Measurements from ENCODE around the gene CTSS. TPM values are rescaled to one million over a fixed set of nuclear protein-coding genes. Genes with fewer than 3 reads are reported as not detected.
"Not testable (repeated sequence)": the region's sequence is repeated elsewhere in the genome, so short reads cannot be mapped to it uniquely, and the experiment has no call there.

The CTSS gene
- total RNA-seq, 2 donors from 2014 or later: 11.3 to 24.6 TPM

- 60% methylated on average over 4 of the region's 4 CpGs for WGBS
- DNase-seq (ENCODE audit: low spot score): no peak
- Histone ChIP-seq H3K27ac (no peak overlapping the region), H3K36me3 (no peaks in the 10 kb centered on the region), H3K9me3 (no peaks in the 10 kb centered on the region), H3K4me1 (replicated peaks) (no peaks in the 10 kb centered on the region), H3K4me3 (no peak overlapping the region), H3K27me3 (replicated peaks; ENCODE audit: insufficient read depth) (no peaks in the 10 kb centered on the region)
- intact Hi-C loops (cut with DNase I): no loop called here
- TF ChIP-seq, protein P1, sequence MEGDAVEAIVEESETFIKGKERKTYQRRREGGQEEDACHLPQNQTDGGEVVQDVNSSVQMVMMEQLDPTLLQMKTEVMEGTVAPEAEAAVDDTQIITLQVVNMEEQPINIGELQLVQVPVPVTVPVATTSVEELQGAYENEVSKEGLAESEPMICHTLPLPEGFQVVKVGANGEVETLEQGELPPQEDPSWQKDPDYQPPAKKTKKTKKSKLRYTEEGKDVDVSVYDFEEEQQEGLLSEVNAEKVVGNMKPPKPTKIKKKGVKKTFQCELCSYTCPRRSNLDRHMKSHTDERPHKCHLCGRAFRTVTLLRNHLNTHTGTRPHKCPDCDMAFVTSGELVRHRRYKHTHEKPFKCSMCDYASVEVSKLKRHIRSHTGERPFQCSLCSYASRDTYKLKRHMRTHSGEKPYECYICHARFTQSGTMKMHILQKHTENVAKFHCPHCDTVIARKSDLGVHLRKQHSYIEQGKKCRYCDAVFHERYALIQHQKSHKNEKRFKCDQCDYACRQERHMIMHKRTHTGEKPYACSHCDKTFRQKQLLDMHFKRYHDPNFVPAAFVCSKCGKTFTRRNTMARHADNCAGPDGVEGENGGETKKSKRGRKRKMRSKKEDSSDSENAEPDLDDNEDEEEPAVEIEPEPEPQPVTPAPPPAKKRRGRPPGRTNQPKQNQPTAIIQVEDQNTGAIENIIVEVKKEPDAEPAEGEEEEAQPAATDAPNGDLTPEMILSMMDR (IDR thresholded peaks at IDR 0.05): no peak
- TF ChIP-seq POLR2AphosphoS5 (IDR thresholded peaks at IDR 0.05) (no peak), POLR2A (IDR thresholded peaks at IDR 0.05) (no peak)
Measured at GRCh38 chr1:150798525-150798924, 32.9 kb upstream of the CTSS start.

DNA sequence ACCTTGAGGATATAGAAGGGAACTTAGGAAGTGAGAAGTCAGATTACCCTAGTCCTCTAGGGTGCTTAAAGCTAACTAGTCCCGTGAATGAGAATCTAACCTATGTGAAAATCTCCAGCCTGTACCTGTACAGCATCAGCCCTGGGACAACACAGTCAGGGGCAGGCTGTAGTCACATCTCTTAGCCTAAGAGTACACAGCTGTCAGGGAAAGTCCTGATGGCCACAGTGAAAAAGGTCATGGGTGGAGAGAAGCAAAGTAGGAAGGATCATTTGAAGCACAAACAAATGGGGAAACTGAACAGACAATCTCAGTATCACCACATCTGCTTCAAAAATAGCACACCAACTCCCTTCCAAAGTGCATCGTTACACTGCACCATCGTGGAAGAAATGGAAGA lies 30.8 kb upstream of the CTSS start:
- Histone ChIP-seq H3K4me3 (no peak overlapping the region), H3K27ac (no peak overlapping the region), H3K36me3 (no peaks in the 10 kb centered on the region), H3K27me3 (replicated peaks; ENCODE audit: insufficient read depth) (no peaks in the 10 kb centered on the region), H3K4me1 (replicated peaks) (no peaks in the 10 kb centered on the region), H3K9me3 (no peaks in the 10 kb centered on the region)
- intact Hi-C loops (cut with DNase I): no loop called here
- DNase-seq (ENCODE audit: low spot score): no peak
- no peak for TF ChIP-seq POLR2A (IDR thresholded peaks at IDR 0.05)
- no peak for TF ChIP-seq POLR2AphosphoS5 (IDR thresholded peaks at IDR 0.05)
- TF ChIP-seq, protein P1 (IDR thresholded peaks at IDR 0.05): no peak
- WGBS: 97% methylated on average over 3 of the region's 3 CpGs

GRCh38 chr1:150793778-150794177 lies 28.2 kb upstream of the CTSS start:
- H3K27me3 ChIP-seq (replicated peaks; ENCODE audit: insufficient read depth): not testable (repeated sequence)

GRCh38 chr1:150793221-150793620 lies 27.6 kb upstream of the CTSS start:
- no peak overlapping the region for H3K4me3 ChIP-seq

More at GRCh38 chr1:150793778-150794177, 28.2 kb upstream of the CTSS start:
- intact Hi-C loops (cut with DNase I); H3K36me3 ChIP-seq; H3K4me3 ChIP-seq; H3K27ac ChIP-seq; DNase-seq (ENCODE audit: low spot score); H3K9me3 ChIP-seq; H3K4me1 ChIP-seq (replicated peaks): not testable (repeated sequence)
- 98% methylated on average over 3 of the region's 3 CpGs for WGBS

GRCh38 chr1:150791585-150791984 lies 26.0 kb upstream of the CTSS start:
- H3K36me3 ChIP-seq: no peaks in the 10 kb centered on the region
- no peaks in the 10 kb centered on the region for H3K27me3 ChIP-seq (replicated peaks; ENCODE audit: insufficient read depth)
- no peaks in the 10 kb centered on the region for H3K4me1 ChIP-seq (replicated peaks)
- TF ChIP-seq POLR2AphosphoS5 (IDR thresholded peaks at IDR 0.05) (no peak), POLR2A (IDR thresholded peaks at IDR 0.05) (no peak)
- TF ChIP-seq, protein P1 (IDR thresholded peaks at IDR 0.05): no peak
- no peak for DNase-seq (ENCODE audit: low spot score)
- no peaks in the 10 kb centered on the region for H3K9me3 ChIP-seq
- 88% methylated on average over 4 of the region's 4 CpGs for WGBS
- no peak overlapping the region for H3K27ac ChIP-seq
- intact Hi-C loops (cut with DNase I): no loop called here
- H3K4me3 ChIP-seq: no peak overlapping the region

More at GRCh38 chr1:150793221-150793620, 27.6 kb upstream of the CTSS start:
- Histone ChIP-seq H3K36me3 (no peaks in the 10 kb centered on the region), H3K9me3 (no peaks in the 10 kb centered on the region), H3K27ac (no peak overlapping the region), H3K27me3 (replicated peaks; ENCODE audit: insufficient read depth) (no peaks in the 10 kb centered on the region), H3K4me1 (replicated peaks) (no peaks in the 10 kb centered on the region)
- TF ChIP-seq POLR2AphosphoS5 (IDR thresholded peaks at IDR 0.05) (no peak), POLR2A (IDR thresholded peaks at IDR 0.05) (no peak)
- TF ChIP-seq, protein P1 (IDR thresholded peaks at IDR 0.05): no peak
- no peak for DNase-seq (ENCODE audit: low spot score)
- intact Hi-C loops (cut with DNase I): no loop called here
- 70% methylated on average over 1 of the region's 1 CpG for WGBS
